Upper lobe of left lung (tissue), 6 donors: ENCODE measurements around the gene KAT7. TPM values are rescaled to one million over a fixed set of nuclear protein-coding genes. Genes with fewer than 3 reads are reported as not detected.

Experiments
- ATAC-seq, 2 donors: fragments of 200-7000 bp; cut with Tn5 transposase; one replicate each; pipeline ENCODE4 v1.9.1; 2022; ENCODE audit warnings: mild to moderate bottlenecking in 2 of 2, moderate library complexity in 2 of 2; ENCODE audit not compliant: low FRiP score in 2 of 2
- DNase-seq, 2 donors: peaks; one replicate each; pipeline ENCODE4 v3.0.0-alpha.2; 2019 to 2020
- H3K27ac ChIP-seq, 4 donors: fragments of 200-600 bp; sonication (generic); one replicate each; pipeline ENCODE4 v1.5.1; 2016 to 2019
- H3K27me3 ChIP-seq, 4 donors: fragments of 200-600 bp; sonication (generic); one replicate each; pipeline ENCODE4 v1.5.1; 2017 to 2019
- H3K36me3 ChIP-seq, 4 donors: fragments of 200-600 bp; sonication (generic); one replicate each; pipeline ENCODE4 v1.5.1; 2016 to 2019
- H3K4me1 ChIP-seq, 4 donors: fragments of 200-600 bp; sonication (generic); one replicate each; pipeline ENCODE4 v1.5.1; 2018 to 2019
- H3K4me3 ChIP-seq, 4 donors: fragments of 200-600 bp; sonication (generic); one replicate each; pipeline ENCODE4 v1.5.1; 2017 to 2019; ENCODE audit warnings: mild to moderate bottlenecking in 2 of 4, moderate library complexity in 1 of 4
- H3K9me3 ChIP-seq, 4 donors: fragments of 200-600 bp; sonication (generic); one replicate each; pipeline ENCODE4 v1.5.1; 2018 to 2019
- CTCF ChIP-seq, 6 experiments: fragments of 450-650 bp in 4 of 6; fragments of 200-600 bp in 2 of 6; sonication (generic) in 2 of 6; IDR thresholded peaks; one replicate each; pipeline ENCODE4 v1.5.1; 2016 to 2019; ENCODE audit warnings: antibody characterized with exemption in 6 of 6
- EP300 ChIP-seq, 4 donors: sonication (generic); formaldehyde crosslinking; IDR thresholded peaks; one replicate each; pipeline ENCODE4 v1.5.1; 2017; ENCODE audit warnings: antibody characterized with exemption in 4 of 4, control low read depth in 2 of 4
- POLR2A ChIP-seq, 4 donors: fragments of 450-650 bp; IDR thresholded peaks; one replicate each; pipeline ENCODE4 v1.5.1; 2016 to 2017; ENCODE audit warnings: antibody characterized with exemption in 4 of 4, mild to moderate bottlenecking in 2 of 4
- POLR2AphosphoS5 ChIP-seq, 2 donors: sonication (generic); formaldehyde crosslinking; IDR thresholded peaks; one replicate each; pipeline ENCODE4 v1.5.1; 2017; ENCODE audit warnings: antibody characterized with exemption in 2 of 2
- WGBS, 2 donors: methylation state at CpG; one replicate each; pipeline ENCODE4 v1.1.5; 2017 to 2018; 5-methylcytosine and 5-hydroxymethylcytosine counted together
- total RNA-seq, 6 donors: library from RNA; depleted of rRNA in 4 of 6; stranded (reverse); fragments of >200 nt in 4 of 6; gene quantifications; one replicate each; pipeline versions ENCODE4 v1.1.0 to v1.2.1, GENCODE V29; 2016 to 2021
- donor health status: DM: no; HTN: no; CAD: no; lungs with moderate emphysema.
- donor health status: DM: no; HTN: yes; CAD: no; lungs with severe emphysema.

The KAT7 gene
- total RNA-seq, 6 donors from 2014 or later = 30.1 to 57.4 (median 49.8) TPM

GRCh38 chr17:49815761-49816281 is 27.3 kb downstream of the KAT7 start:
- Histone ChIP-seq H3K9me3 (no peaks in the 10 kb centered on the region), H3K27me3 (no peaks in the 10 kb centered on the region), H3K36me3 (peaks cover 23 to 82% (median 50%) of the 10 kb centered on the region in 4 donors), H3K4me3 (no peak overlapping the region), H3K27ac (peak overlapping the region in 3 of 4 donors; percentile 48 to 75 (median 59)), H3K4me1 (peaks cover 20 to 25% (median 22%) of the 10 kb centered on the region in 4 donors)
- TF ChIP-seq POLR2AphosphoS5 (IDR thresholded peaks at IDR 0.05) (no peak), CTCF (IDR thresholded peaks at IDR 0.05) (no peak), EP300 (IDR thresholded peaks at IDR 0.05) (no peak), POLR2A (IDR thresholded peaks at IDR 0.05) (no peak)
- DNase-seq = no peak
- ATAC-seq = peak in 1 of 2 donors; percentile 53
- WGBS, 2 donors = 56 to 67% methylated on average over 9 of the region's 9 CpGs

DNA sequence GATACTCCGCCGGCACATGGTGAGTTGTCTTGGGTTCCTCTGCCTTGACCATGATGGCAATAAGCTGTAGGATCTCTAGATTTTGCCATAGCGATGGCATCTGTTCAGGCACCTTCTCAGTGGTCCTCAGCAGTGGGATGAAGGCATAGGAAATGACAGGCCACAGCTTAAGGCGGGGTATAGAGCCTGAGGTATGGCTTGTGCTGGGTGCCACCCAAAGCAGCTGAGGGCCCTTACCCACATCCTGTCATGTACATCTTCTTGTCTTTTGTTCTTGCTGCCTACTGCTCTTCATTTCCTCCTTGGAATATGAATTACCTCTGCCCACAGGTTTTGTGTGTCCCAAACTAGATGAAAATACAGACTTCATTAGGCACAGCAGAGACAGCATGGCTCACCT is 29.5 kb downstream of the KAT7 start:
- Histone ChIP-seq H3K4me3 (no peak overlapping the region), H3K36me3 (peaks cover 17 to 84% (median 51%) of the 10 kb centered on the region in 4 donors), H3K4me1 (peaks cover 25 to 38% (median 33%) of the 10 kb centered on the region in 4 donors), H3K27ac (no peak overlapping the region), H3K27me3 (no peaks in the 10 kb centered on the region), H3K9me3 (no peaks in the 10 kb centered on the region)
- 93 to 94% methylated on average over 4 of the region's 4 CpGs for WGBS, 2 donors
- DNase-seq (no peak), ATAC-seq (peak in 1 of 2 donors; percentile 65)
- TF ChIP-seq CTCF (IDR thresholded peaks at IDR 0.05) (no peak), EP300 (IDR thresholded peaks at IDR 0.05) (no peak), POLR2AphosphoS5 (IDR thresholded peaks at IDR 0.05) (no peak), POLR2A (IDR thresholded peaks at IDR 0.05) (no peak)

DNA sequence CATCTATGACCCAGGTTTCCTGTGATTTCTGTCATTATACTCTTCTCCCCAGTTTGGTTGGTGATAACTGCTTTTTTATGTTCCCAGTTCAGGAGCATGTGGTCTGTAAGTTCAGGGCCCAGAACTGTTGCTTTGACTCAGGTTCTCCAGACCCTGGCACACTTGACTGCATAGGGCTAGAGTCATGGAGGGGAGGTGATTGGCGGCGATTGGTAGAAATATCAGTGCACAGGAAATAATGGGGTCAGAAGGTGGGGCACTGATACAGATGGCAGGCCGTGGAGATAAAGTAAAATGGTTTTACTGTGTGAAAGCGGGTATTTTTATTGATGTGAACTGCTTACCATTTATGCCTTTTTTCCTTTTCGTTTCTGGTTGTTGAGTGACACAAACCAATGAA is 30.7 kb downstream of the KAT7 start:
- peaks cover 25 to 39% (median 34%) of the 10 kb centered on the region in 4 donors for H3K4me1 ChIP-seq
- WGBS, 2 donors = 82 to 92% methylated on average over 5 of the region's 5 CpGs
- no peak for DNase-seq
- H3K27me3 ChIP-seq = no peaks in the 10 kb centered on the region
- H3K9me3 ChIP-seq = no peaks in the 10 kb centered on the region
- H3K36me3 ChIP-seq = peaks cover 25 to 84% (median 58%) of the 10 kb centered on the region in 4 donors
- H3K4me3 ChIP-seq = no peak overlapping the region
- no peak for ATAC-seq
- no peak for TF ChIP-seq EP300 (IDR thresholded peaks at IDR 0.05)
- no peak for TF ChIP-seq POLR2A (IDR thresholded peaks at IDR 0.05)
- no peak for TF ChIP-seq POLR2AphosphoS5 (IDR thresholded peaks at IDR 0.05)
- no peak for TF ChIP-seq CTCF (IDR thresholded peaks at IDR 0.05)
- H3K27ac ChIP-seq = no peak overlapping the region

GRCh38 chr17:49819651-49820050 is 31.2 kb downstream of the KAT7 start:
- TF ChIP-seq POLR2AphosphoS5 (IDR thresholded peaks at IDR 0.05) = no peak
- no peak for TF ChIP-seq EP300 (IDR thresholded peaks at IDR 0.05)
- no peak for TF ChIP-seq POLR2A (IDR thresholded peaks at IDR 0.05)
- no peak for TF ChIP-seq CTCF (IDR thresholded peaks at IDR 0.05)
- ATAC-seq (no peak), DNase-seq (no peak)
- Histone ChIP-seq H3K36me3 (peaks cover 30 to 85% (median 62%) of the 10 kb centered on the region in 4 donors), H3K9me3 (no peaks in the 10 kb centered on the region), H3K27me3 (no peaks in the 10 kb centered on the region), H3K4me1 (peaks cover 21 to 39% (median 34%) of the 10 kb centered on the region in 4 donors), H3K4me3 (no peak overlapping the region), H3K27ac (no peak overlapping the region)
- WGBS, 2 donors = 62 to 69% methylated on average over 2 of the region's 2 CpGs

- Histone ChIP-seq H3K27me3 (no peaks in the 10 kb centered on the region), H3K27ac (peak overlapping the region in 1 of 4 donors; percentile 57), H3K4me3 (no peak overlapping the region), H3K4me1 (peaks cover 15 to 33% (median 29%) of the 10 kb centered on the region in 4 donors), H3K36me3 (peaks cover 30 to 87% (median 72%) of the 10 kb centered on the region in 4 donors), H3K9me3 (no peaks in the 10 kb centered on the region)
- 53 to 55% methylated on average over 1 of the region's 1 CpG for WGBS, 2 donors
- DNase-seq (no peak), ATAC-seq (no peak)
- no peak for TF ChIP-seq POLR2AphosphoS5 (IDR thresholded peaks at IDR 0.05)
- TF ChIP-seq EP300 (IDR thresholded peaks at IDR 0.05) = no peak
- no peak for TF ChIP-seq CTCF (IDR thresholded peaks at IDR 0.05)
- no peak for TF ChIP-seq POLR2A (IDR thresholded peaks at IDR 0.05)
Observed at GRCh38 chr17:49820773-49821172, 32.3 kb downstream of the KAT7 start.
